CD4-positive, alpha-beta T cell (primary cell): ENCODE data around the gene MFSD6. TPM values are rescaled to one million over a fixed set of nuclear protein-coding genes. Genes with fewer than 3 reads are reported as not detected.
A peak's percentile ranks its signal among the peaks of the same experiment; 100 is the strongest.

Experiments used
- ATAC-seq: fragments of 200-7000 bp; cut with Tn5 transposase; one replicate; pipeline ENCODE4 v1.10.0; 2022; ENCODE audit warnings: mild to moderate bottlenecking; ENCODE audit not compliant: poor library complexity
- CTCF ChIA-PET: fragments of 350-600 bp; sonication (Branson Sonifier 250); formaldehyde crosslinking; loops from one replicate; lab custom pipeline; 2021; ENCODE audit warnings: antibody characterized with exemption, inconsistent platforms; lab: Charles Lee
- POLR2A ChIA-PET: fragments of 350-600 bp; sonication (Branson Sonifier 250); formaldehyde crosslinking; loops from one replicate; lab custom pipeline; 2021; ENCODE audit warnings: antibody characterized with exemption, inconsistent platforms; lab: Charles Lee
- DNase-seq, 14 experiments: peaks; one replicate each; pipeline ENCODE4 v3.0.0-alpha.2; 2013 to 2020; ENCODE audit warnings: mixed read lengths in 2 of 14
- H3K27ac ChIP-seq, 2 donors: one replicate each; pipeline versions ENCODE4 v1.5.1 to v1.7.0; 2013; ENCODE audit warnings: low read length in 2 of 2, low read depth in 1 of 2, mild to moderate bottlenecking in 1 of 2
- H3K27me3 ChIP-seq, 2 experiments: 1 replicate in 1 of 2; 2 replicates in 1 of 2; pipeline versions ENCODE4 v1.6.1 to v1.7.0; 2013; ENCODE audit warnings: low read length in 2 of 2, control low read depth in 1 of 2, mild to moderate bottlenecking in 1 of 2, moderate library complexity in 1 of 2; ENCODE audit not compliant: insufficient read depth in 2 of 2, control insufficient read depth in 1 of 2
- H3K36me3 ChIP-seq: one replicate; pipeline ENCODE4 v1.6.1; 2013; ENCODE audit warnings: low read length, control low read depth; ENCODE audit not compliant: insufficient read depth
- H3K4me1 ChIP-seq: one replicate; pipeline ENCODE4 v1.6.1; 2013; ENCODE audit warnings: low read length, control low read depth; ENCODE audit not compliant: insufficient read depth
- H3K4me3 ChIP-seq: one replicate; pipeline ENCODE4 v1.5.1; 2013; ENCODE audit warnings: mild to moderate bottlenecking, low read length, moderate library complexity
- H3K9me3 ChIP-seq, 2 experiments: 1 replicate in 1 of 2; 2 replicates in 1 of 2; pipeline versions ENCODE4 v1.6.1 to v1.7.0; 2013; ENCODE audit warnings: low read length in 2 of 2, mild to moderate bottlenecking in 2 of 2, control low read depth in 1 of 2, moderate library complexity in 1 of 2; ENCODE audit not compliant: control insufficient read depth in 1 of 2, insufficient read depth in 1 of 2
- H3K27ac Mint-ChIP-seq: one replicate; pipeline ENCODE4 v1.8.0; 2020; ENCODE audit warnings: mixed read lengths
- H3K27me3 Mint-ChIP-seq: one replicate; pipeline ENCODE4 v1.8.0; 2021; ENCODE audit warnings: mixed read lengths
- H3K36me3 Mint-ChIP-seq: one replicate; pipeline ENCODE4 v1.8.0; 2021; ENCODE audit warnings: low read depth, mixed read lengths
- H3K4me1 Mint-ChIP-seq: one replicate; pipeline ENCODE4 v1.8.0; 2021; ENCODE audit warnings: low read depth, mixed read lengths
- H3K4me3 Mint-ChIP-seq: one replicate; pipeline ENCODE4 v1.8.0; 2020; ENCODE audit warnings: mild to moderate bottlenecking, mixed read lengths
- H3K9me3 Mint-ChIP-seq: one replicate; pipeline ENCODE4 v1.8.0; 2020; ENCODE audit warnings: mixed read lengths
- intact Hi-C, 2 experiments: fragments of 100-400 bp; cut with DNase I in 1 of 2; cut with micrococcal nuclease in 1 of 2; formaldehyde crosslinking; loops; one replicate each; pipeline versions ENCODE4 v1.15.1 to v1.9.0; 2023 to 2025; cut with DNase I, micrococcal nuclease
- total RNA-seq, 174 experiments: library from RNA in 2 of 174; stranded (reverse) in 2 of 174; gene quantifications; one replicate each; pipeline ENCODE4 v1.2.3 and lab custom pipeline; 2021 to 2026
- TF ChIP-seq, protein P1 (sequence below): fragments of 200-600 bp; IDR thresholded peaks from one replicate; pipeline ENCODE4 v1.8.0; 2022; ENCODE audit warnings: antibody characterized with exemption, mild to moderate bottlenecking

Gene MFSD6
- total RNA-seq, 2 experiments from 2014 or later = 41.2 to 47.8 TPM

DNA sequence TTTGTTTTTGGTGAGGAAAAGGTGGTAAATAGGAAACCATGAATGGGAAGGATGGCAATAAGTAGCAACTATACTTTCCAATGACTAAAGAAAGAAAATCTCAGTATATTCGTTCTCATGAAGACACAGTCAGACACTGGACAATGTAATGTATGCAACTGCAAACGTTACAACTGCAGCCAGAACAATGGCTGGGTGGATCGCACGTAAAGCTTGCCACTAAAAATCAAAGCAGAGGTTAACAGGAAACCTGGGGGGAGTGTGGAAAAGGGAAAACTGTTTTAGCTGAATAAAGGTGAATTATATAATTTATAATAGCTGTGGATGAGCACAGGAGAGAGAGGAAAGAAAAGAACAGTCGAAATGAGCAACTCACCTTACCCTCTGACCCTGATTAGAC is 93.1 kb downstream of the MFSD6 start:
- peaks cover 11% of the 10 kb centered on the region for H3K4me1 Mint-ChIP-seq
- no peak overlapping the region for H3K4me3 Mint-ChIP-seq
- ChIA-PET CTCF (no interaction called here), POLR2A (no interaction called here)
- H3K27ac ChIP-seq = no peak overlapping the region
- ATAC-seq = no peak
- H3K27me3 ChIP-seq = no peaks in the 10 kb centered on the region
- peaks cover 89% of the 10 kb centered on the region for H3K36me3 ChIP-seq
- H3K9me3 Mint-ChIP-seq = no peaks in the 10 kb centered on the region
- no peak for DNase-seq
- H3K27ac Mint-ChIP-seq = peak overlapping the region; percentile 28
- H3K9me3 ChIP-seq = no peaks in the 10 kb centered on the region
- TF ChIP-seq, protein P1, sequence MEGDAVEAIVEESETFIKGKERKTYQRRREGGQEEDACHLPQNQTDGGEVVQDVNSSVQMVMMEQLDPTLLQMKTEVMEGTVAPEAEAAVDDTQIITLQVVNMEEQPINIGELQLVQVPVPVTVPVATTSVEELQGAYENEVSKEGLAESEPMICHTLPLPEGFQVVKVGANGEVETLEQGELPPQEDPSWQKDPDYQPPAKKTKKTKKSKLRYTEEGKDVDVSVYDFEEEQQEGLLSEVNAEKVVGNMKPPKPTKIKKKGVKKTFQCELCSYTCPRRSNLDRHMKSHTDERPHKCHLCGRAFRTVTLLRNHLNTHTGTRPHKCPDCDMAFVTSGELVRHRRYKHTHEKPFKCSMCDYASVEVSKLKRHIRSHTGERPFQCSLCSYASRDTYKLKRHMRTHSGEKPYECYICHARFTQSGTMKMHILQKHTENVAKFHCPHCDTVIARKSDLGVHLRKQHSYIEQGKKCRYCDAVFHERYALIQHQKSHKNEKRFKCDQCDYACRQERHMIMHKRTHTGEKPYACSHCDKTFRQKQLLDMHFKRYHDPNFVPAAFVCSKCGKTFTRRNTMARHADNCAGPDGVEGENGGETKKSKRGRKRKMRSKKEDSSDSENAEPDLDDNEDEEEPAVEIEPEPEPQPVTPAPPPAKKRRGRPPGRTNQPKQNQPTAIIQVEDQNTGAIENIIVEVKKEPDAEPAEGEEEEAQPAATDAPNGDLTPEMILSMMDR = no peak
- H3K27me3 Mint-ChIP-seq = no peaks in the 10 kb centered on the region
- H3K36me3 Mint-ChIP-seq = peaks cover 86% of the 10 kb centered on the region
- intact Hi-C loops = no loop called here
- H3K4me3 ChIP-seq = no peak overlapping the region
- no peaks in the 10 kb centered on the region for H3K4me1 ChIP-seq

DNA sequence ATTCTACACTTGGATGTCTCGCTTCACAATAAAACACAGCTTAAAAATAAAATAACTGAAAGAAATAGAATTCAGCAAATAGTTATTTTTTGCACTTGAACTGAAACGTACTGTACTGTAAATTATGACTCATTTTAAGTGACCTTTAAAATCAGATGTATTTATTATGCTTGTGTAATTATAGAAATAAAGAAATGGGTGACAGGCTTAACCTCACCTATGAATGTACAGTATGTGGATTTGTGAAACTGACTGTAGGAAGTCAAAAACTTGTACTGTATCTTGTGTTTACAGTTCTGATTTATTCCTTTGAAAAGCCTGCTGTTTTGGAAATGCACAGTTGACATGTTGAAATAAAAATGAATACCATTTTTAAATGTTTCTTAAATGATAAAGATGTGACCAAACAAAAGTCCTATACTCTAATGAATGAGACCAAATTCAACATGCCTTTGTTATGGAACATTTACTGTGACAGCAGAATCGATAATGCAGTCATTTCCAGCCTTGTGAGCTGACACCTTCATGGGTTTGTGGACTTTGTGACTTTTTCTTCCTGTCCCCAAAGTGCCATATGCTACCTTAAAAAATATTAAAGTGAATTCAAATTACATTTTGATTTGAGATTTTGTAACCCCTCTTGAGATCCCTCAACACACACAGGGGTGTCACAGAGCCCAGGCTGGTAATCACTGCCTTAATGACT is 93.7 kb downstream of the MFSD6 start:
- intact Hi-C loops = no loop called here
- ChIA-PET POLR2A (no interaction called here), CTCF (interaction anchor here (1.4 kb wide), 1 partner anchor 178 kb away, joined by 3 read pairs; no protein-coding TSS in a partner anchor)
- Histone ChIP-seq H3K9me3 (no peaks in the 10 kb centered on the region), H3K27me3 (no peaks in the 10 kb centered on the region), H3K4me1 (no peaks in the 10 kb centered on the region), H3K36me3 (peaks cover 93% of the 10 kb centered on the region), H3K4me3 (no peak overlapping the region), H3K27ac (no peak overlapping the region)
- TF ChIP-seq, protein P1 = no peak
- Mint-ChIP-seq H3K36me3 (peaks cover 86% of the 10 kb centered on the region), H3K4me1 (peaks cover 16% of the 10 kb centered on the region), H3K27ac (peak overlapping the region; percentile 28), H3K9me3 (no peaks in the 10 kb centered on the region), H3K27me3 (no peaks in the 10 kb centered on the region), H3K4me3 (no peak overlapping the region)
- DNase-seq (no peak), ATAC-seq (no peak)

DNA sequence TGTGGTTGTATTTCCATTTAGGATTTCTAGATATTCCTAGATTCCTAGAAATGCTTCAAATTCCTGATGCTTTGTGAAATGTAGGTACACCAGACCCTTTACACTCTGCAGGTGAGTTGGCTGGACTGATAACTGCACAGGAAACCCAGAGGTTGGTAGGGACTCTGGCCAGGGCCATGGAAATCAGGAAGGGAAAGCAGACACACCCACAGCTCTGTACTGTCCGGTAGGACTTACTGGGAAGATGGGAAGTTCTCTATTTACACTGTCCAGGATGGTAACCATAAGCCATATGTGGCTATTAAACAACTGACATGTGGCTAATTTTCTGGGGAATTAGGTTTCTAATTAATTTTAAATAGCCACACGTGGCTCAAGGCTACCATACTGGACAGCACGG is 94.9 kb downstream of the MFSD6 start:
- DNase-seq (no peak), ATAC-seq (no peak)
- H3K27me3 Mint-ChIP-seq = no peaks in the 10 kb centered on the region
- TF ChIP-seq, protein P1 = no peak
- H3K27ac Mint-ChIP-seq = peak overlapping the region; percentile 0
- peaks cover 16% of the 10 kb centered on the region for H3K4me1 Mint-ChIP-seq
- POLR2A ChIA-PET = no interaction called here
- H3K9me3 Mint-ChIP-seq = no peaks in the 10 kb centered on the region
- no peak overlapping the region for H3K4me3 ChIP-seq
- CTCF ChIA-PET = interaction anchor here (1.4 kb wide), 1 partner anchor 177 kb away, joined by 3 read pairs; no protein-coding TSS in a partner anchor
- H3K27me3 ChIP-seq = no peaks in the 10 kb centered on the region
- H3K36me3 Mint-ChIP-seq = peaks cover 86% of the 10 kb centered on the region
- H3K9me3 ChIP-seq = no peaks in the 10 kb centered on the region
- H3K4me3 Mint-ChIP-seq = no peak overlapping the region
- intact Hi-C loops = no loop called here
- H3K36me3 ChIP-seq = peaks cover 85% of the 10 kb centered on the region
- no peak overlapping the region for H3K27ac ChIP-seq
- no peaks in the 10 kb centered on the region for H3K4me1 ChIP-seq
